HG03064 (cell line): ENCODE measurements around the gene ALS2CL.

Experiments used
- ATAC-seq: cut with Tn5 transposase; IDR thresholded peaks from one replicate; pipeline ENCODE4 v1.9.1; 2021; ENCODE audit warnings: low read depth; ENCODE audit not compliant: unreplicated experiment

The ALS2CL gene

GRCh38 chr3:46643701-46644100 lies 49.8 kb downstream of the ALS2CL start:
- ATAC-seq: no peak

DNA sequence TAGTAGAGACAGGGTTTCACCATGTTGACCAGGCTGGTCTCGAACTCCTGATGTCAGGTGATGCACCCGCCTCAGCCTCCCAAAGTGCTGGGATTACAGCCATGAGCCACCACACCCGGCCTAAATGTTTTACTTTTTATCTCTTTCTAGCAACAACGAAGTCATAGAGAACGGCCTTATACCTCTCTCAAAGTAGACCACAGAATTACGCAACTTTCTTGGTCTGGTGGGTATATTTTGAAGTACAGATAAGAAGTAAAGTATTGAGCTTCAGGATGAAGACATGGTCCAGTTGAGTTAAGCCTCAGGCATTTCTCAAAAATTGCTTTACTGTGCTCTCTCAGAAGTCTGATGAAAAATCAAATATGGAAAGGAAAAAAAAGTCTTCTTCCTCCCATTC lies 50.5 kb downstream of the ALS2CL start:
- ATAC-seq: no peak

- no peak for ATAC-seq
Observed at GRCh38 chr3:46640927-46641326, 52.6 kb downstream of the ALS2CL start.

GRCh38 chr3:46639221-46639620 lies 54.3 kb downstream of the ALS2CL start:
- ATAC-seq: no peak

DNA sequence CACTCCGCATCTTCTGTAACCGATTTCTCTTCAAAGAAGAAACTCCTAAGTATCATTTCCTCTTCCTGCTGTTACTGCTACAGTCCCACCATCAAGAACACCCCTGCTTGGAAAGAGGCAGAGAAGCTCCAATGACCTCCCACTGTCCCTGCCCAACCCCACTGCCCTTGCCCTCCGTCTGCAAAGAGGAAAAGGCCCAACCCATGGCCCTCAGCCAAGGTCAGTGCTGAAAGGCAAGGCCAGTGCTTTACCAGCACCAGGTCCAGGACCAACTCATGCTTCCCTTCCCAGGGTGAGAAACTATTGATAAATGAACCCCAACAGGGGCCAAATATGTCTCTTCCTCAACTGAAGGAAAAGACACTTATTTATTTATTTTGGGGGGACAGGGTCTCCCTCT lies 58.6 kb downstream of the ALS2CL start:
- no peak for ATAC-seq

DNA sequence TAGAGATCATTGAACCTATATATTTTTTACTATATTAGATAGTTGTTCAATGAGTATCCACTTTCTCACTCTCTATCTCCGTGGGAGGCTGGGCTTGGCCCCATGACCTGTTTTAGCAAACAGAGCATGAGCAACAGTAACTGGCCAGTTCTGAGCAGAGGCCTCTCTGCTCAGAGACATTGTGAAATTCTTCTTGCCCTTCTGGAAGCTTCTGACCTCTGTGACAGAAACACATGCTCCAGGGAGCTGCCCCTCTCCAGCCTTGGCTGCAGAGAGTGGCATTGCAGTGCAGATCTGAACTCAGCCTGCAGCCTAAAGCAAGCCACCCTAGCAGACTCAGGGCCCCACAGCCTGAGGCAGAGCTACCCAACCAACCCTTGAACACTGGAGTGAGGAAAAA lies 60.7 kb downstream of the ALS2CL start:
- no peak for ATAC-seq

DNA sequence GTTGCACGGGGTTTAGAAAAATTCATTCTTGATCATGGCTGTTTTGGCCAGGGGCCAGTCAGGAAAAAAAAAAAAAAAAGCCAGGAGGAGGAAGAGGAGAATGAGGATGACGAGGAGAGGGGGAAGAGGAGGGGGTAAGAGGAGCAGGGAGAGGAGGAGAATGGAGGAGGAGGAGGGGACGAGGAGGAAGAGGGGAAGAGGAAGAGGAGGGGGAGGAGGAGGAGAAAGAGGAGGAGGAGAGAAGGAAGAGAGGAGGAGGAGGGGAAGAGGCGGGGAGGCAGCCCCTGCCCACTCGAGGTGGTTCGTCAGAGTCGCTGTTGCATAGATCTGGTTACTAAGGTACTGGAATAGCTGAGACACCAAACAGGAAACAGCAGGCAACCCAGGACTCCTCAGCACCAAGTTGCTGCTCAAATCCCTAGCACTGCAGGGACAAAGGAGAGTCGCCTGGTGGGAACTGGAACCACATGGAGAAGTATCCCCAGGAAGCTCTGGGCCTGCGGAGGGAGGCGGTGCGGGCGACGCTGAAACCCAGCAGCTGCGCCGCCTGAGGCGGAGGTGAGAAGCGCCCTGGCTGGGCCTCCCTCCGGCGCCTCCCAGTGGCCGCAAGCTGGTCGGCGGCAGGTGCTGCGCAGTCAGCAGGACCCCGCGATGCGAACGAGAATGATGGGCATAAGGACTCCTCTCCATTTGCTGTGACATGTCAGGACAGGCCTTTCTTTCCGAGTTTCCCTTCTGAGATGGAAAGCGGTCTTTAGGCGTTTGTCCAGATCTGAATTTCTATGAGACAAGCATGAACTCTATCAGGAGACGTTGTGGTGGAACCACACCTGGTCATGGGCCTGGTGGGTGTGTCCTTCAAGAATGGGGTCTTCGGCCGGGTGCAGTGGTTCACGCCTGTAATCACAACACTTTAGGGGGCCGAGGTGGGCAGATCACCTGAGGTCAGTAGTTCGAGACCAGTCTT lies 63.6 kb downstream of the ALS2CL start:
- ATAC-seq: peak; percentile 79

- no peak for ATAC-seq
Observed at GRCh38 chr3:46628901-46629369, 64.5 kb downstream of the ALS2CL start.

DNA sequence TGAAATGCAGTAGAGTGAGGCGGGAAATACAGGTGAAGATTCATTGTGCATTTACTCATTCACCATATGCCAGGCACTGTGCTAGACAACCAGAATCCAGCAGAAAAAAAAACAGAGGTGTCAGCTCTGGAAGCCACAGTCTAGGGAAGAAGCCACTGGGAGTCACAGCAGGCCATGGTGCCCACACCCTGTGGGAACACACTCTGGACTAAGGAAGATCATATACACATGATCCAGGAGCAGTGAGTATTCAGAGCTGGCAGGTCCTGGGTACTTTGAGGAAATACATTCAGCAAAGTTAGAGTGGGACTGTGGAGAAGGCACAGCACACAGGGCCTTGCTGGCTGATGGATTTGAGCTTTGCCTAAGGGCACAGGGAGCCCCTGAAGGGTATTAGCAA lies 66.4 kb downstream of the ALS2CL start:
- no peak for ATAC-seq

DNA sequence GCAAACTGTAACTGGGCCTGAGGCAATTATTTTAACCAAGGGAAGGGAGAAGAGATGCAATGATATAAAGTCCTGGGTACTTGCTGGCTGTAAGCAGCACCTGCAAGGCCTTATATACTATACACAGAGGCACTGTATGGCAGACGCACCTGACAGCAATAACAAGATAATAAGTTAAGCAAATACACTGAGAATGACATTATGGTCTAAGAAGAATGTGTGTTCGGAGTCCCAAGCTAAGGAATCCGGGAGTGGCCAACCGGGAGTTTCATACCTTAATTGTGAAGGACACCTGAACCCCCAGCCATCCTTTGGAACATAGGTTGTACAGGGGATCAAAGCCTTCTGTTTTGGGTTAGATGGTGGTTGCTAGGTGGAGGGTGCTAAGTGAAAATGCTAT lies 67.4 kb downstream of the ALS2CL start:
- no peak for ATAC-seq

DNA sequence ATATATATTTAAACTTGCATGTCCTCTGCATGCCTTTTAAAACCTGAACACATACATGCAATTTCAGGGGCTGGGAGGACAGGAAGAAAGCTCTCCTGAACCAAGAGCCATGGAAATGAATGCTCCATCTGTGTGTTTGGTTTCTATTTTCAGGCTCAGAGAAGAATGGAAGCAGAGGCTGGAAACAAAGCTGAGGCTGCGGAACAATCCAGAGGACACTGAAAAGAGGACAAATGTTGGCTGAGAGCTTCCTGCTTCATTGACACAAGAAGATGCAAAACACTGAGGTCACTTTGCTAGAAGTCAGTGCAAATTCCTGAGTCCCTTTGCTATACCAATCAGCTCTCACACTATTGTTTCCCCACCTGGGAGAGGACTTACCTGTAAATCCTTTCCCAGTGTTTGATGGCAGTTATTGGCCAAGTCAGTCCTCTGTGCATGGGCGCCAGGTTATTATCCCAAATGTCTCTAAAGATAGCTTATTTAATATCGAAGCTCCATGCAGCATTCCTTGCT lies 68.4 kb downstream of the ALS2CL start:
- no peak for ATAC-seq

GRCh38 chr3:46624533-46624932 lies 68.9 kb downstream of the ALS2CL start:
- ATAC-seq: no peak

DNA sequence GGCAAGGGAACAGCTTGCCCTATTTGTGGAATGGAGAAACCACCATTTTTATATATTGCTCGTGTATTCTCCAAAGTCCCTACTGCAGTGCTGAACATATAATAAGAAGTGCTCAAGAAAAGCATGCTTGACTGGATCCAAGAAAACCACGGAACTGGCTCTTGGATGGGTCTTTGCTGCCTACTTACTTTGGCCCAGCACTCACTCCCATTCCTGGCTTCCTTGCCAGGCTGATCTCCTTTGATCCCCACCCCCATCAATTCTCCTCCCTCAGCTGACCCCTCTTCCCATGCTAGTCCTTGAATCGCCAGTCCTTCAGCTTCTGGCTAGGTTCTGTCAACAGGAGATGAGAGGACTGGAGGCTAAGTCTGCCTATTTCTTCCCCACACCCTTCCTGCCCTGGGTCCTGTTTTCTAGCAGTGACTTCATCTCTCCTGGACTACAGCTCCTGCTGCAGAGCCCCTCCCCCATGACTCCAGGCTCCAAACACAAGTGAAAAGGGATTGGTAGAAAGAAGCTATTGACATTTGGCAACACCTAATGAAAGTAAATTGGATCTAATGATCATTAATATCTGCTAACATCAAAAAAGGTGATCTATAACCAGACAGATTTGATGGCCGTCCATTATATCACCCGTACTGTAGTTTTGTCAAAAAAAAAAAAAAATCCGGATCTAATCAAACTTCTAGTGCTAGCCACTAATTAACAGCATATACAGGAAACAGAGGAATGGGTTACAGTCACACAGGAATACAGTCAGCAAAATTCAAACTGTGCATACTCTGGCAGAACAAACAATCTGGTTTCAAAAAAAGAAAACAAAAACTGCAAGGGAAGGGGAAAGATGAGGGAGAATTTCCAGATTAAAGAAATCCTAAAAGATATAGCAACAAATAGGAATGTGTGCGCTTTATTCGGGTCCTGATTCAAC lies 73.4 kb downstream of the ALS2CL start:
- ATAC-seq: no peak
